ENCODE data around the gene MYO5B. TPM values are rescaled to one million over a fixed set of nuclear protein-coding genes. Genes with fewer than 3 reads are reported as not detected.

Gene MYO5B
- total RNA-seq, 4 donors from 2014 or later: 0.29 to 14.7 (median 1.2) TPM

DNA sequence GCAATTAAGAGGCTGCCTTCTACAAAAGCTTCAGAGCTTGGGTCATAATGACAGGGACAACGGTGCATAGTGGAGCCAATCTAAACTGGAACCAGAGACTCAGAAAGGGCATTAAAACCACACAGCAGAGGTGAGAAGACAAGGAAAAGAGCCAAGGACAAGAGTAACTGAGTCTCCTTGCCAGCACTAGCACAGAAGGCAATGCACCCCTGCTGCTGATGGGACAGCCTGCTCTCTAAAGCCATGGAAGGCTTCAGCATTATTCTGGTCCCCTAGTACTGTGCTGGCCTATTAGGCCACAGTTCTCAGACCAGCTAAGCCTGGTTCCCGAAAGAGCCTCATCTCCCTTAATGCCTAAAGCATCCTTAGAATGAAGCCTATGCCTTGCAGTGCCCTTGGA, 15.5 kb downstream of the MYO5B start:
- H3K4me1 ChIP-seq: no peaks in the 10 kb centered on the region
- no peak overlapping the region for H3K4me3 ChIP-seq
- H3K9me3 ChIP-seq: no peaks in the 10 kb centered on the region
- intact Hi-C loops (cut with DNase I; ENCODE audit: low total_unique reads): no loop called here
- TF ChIP-seq, protein P1, sequence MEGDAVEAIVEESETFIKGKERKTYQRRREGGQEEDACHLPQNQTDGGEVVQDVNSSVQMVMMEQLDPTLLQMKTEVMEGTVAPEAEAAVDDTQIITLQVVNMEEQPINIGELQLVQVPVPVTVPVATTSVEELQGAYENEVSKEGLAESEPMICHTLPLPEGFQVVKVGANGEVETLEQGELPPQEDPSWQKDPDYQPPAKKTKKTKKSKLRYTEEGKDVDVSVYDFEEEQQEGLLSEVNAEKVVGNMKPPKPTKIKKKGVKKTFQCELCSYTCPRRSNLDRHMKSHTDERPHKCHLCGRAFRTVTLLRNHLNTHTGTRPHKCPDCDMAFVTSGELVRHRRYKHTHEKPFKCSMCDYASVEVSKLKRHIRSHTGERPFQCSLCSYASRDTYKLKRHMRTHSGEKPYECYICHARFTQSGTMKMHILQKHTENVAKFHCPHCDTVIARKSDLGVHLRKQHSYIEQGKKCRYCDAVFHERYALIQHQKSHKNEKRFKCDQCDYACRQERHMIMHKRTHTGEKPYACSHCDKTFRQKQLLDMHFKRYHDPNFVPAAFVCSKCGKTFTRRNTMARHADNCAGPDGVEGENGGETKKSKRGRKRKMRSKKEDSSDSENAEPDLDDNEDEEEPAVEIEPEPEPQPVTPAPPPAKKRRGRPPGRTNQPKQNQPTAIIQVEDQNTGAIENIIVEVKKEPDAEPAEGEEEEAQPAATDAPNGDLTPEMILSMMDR (IDR thresholded peaks at IDR 0.05): no peak
- TF ChIP-seq POLR2A (IDR thresholded peaks at IDR 0.05): no peak
- no peak for DNase-seq
- H3K27ac ChIP-seq: no peak overlapping the region
- H3K27me3 ChIP-seq: no peaks in the 10 kb centered on the region
- H3K36me3 ChIP-seq: no peaks in the 10 kb centered on the region

DNA sequence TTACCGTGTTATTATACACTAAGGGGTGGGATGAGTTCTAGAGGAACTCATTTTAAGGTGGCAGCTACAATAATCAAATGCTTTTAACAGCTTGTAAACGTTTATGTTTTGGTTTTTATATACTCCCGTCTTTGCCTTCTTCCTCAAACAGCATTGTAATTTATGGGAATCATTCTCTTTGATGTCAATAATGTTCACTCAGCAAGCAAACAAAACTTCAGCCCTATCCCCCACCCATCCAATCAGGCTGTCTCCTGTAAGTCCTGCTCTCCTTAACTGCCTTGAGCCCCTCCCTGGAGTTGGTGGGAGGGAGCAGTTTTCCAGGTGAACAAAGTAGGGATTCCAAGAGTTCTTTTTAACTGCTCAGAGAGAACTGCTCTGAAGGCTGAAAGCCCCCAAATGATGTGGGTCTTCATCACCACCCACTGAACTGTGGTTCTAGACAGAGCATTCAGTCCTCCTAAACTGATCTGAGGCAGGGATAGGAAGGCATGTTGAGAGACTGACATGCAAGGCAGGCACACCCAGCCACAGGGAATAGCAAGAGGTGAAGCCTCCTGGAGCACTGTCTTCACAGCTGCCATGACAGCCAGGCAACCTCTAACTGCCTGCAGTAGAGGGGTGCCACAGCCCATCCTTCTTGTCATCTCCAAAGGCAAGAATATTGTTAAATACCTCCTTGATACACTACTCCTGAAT, 17.5 kb downstream of the MYO5B start:
- intact Hi-C loops (cut with DNase I; ENCODE audit: low total_unique reads): no loop called here
- no peak for TF ChIP-seq POLR2A (IDR thresholded peaks at IDR 0.05)
- TF ChIP-seq, protein P1 (IDR thresholded peaks at IDR 0.05): no peak

DNA sequence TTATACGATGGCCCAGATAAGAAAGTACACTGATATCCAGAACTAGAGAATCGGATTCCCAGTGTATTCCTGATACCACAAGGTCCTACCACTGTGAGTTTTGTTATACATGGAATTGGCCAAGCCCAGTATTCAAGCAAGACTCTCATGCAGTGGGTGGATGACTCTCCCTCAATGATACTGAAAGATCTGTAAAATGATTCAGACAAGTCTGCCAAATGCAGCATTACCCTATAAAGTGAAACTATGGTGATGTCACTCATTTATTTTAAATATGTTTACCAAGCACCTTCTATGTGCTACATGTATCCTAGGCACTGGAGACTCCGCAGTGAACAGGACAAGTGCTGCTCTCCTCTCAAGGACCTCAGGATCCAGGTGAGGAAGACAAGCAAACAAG, 22.6 kb downstream of the MYO5B start:
- TF ChIP-seq POLR2A (IDR thresholded peaks at IDR 0.05): no peak
- TF ChIP-seq, protein P1 (IDR thresholded peaks at IDR 0.05): no peak
- no peaks in the 10 kb centered on the region for H3K27me3 ChIP-seq
- intact Hi-C loops (cut with DNase I; ENCODE audit: low total_unique reads): no loop called here
- H3K4me1 ChIP-seq: no peaks in the 10 kb centered on the region
- H3K4me3 ChIP-seq: no peak overlapping the region
- no peak overlapping the region for H3K27ac ChIP-seq
- H3K9me3 ChIP-seq: no peaks in the 10 kb centered on the region
- DNase-seq: no peak
- H3K36me3 ChIP-seq: no peaks in the 10 kb centered on the region

More for the DNA sequence above, 17.5 kb downstream of the MYO5B start:
- Histone ChIP-seq H3K36me3 (no peaks in the 10 kb centered on the region), H3K27me3 (no peaks in the 10 kb centered on the region), H3K4me3 (no peak overlapping the region), H3K4me1 (no peaks in the 10 kb centered on the region), H3K27ac (no peak overlapping the region), H3K9me3 (no peaks in the 10 kb centered on the region)
- DNase-seq: no peak

- intact Hi-C loops (cut with DNase I; ENCODE audit: low total_unique reads): no loop called here
- Histone ChIP-seq H3K4me1 (no peaks in the 10 kb centered on the region), H3K9me3 (no peaks in the 10 kb centered on the region), H3K36me3 (no peaks in the 10 kb centered on the region), H3K4me3 (no peak overlapping the region), H3K27ac (no peak overlapping the region), H3K27me3 (no peaks in the 10 kb centered on the region)
- TF ChIP-seq POLR2A (IDR thresholded peaks at IDR 0.05): no peak
- TF ChIP-seq, protein P1 (IDR thresholded peaks at IDR 0.05): no peak
- no peak for DNase-seq
These were observed 23.5 kb downstream of the MYO5B start for GRCh38 chr18:50171406-50171805.

GRCh38 chr18:50170004-50170403, 24.9 kb downstream of the MYO5B start:
- Histone ChIP-seq H3K4me3 (no peak overlapping the region), H3K27me3 (no peaks in the 10 kb centered on the region), H3K27ac (no peak overlapping the region), H3K36me3 (no peaks in the 10 kb centered on the region), H3K9me3 (no peaks in the 10 kb centered on the region), H3K4me1 (no peaks in the 10 kb centered on the region)
- intact Hi-C loops (cut with DNase I; ENCODE audit: low total_unique reads): no loop called here
- TF ChIP-seq, protein P1 (IDR thresholded peaks at IDR 0.05): no peak
- TF ChIP-seq POLR2A (IDR thresholded peaks at IDR 0.05): no peak
- no peak for DNase-seq
